HepG2 (cell line): Measurements from ENCODE around the gene IL10RA.

Experiments used
- CBFB ChIP-seq: sonication (generic); formaldehyde crosslinking; IDR thresholded peaks from 2 replicates; pipeline ENCODE4 v1.4.0; 2020; ENCODE audit warnings: missing genetic modification reagents
- KAT7 ChIP-seq: IDR thresholded peaks from 2 replicates; pipeline ENCODE4 v1.6.1; 2018; ENCODE audit warnings: borderline replicate concordance, missing compliant biosample characterization
- MXI1 ChIP-seq: IDR thresholded peaks from 3 replicates; pipeline ENCODE4 v1.6.1; 2012; ENCODE audit warnings: low read depth, low read length, inconsistent platforms, borderline replicate concordance
- POLR2A ChIP-seq, 2 experiments: IDR thresholded peaks; 2 replicates each; pipeline ENCODE4 v1.6.1; 2011; ENCODE audit warnings: low read depth in 2 of 2, low read length in 2 of 2, mild to moderate bottlenecking in 1 of 2, moderate library complexity in 1 of 2; ENCODE audit not compliant: insufficient read depth in 1 of 2
- SALL2 ChIP-seq: sonication (generic); formaldehyde crosslinking; IDR thresholded peaks from 2 replicates; pipeline ENCODE4 v1.8.1; 2023; ENCODE audit warnings: mild to moderate bottlenecking, missing genetic modification reagents, inconsistent platforms
- THYN1 ChIP-seq: sonication (generic); formaldehyde crosslinking; IDR thresholded peaks from 2 replicates; pipeline ENCODE4 v1.8.1; 2023; ENCODE audit warnings: low read depth, mild to moderate bottlenecking, moderate library complexity, missing genetic modification reagents, borderline replicate concordance
- ZNF556 ChIP-seq: sonication (generic); formaldehyde crosslinking; IDR thresholded peaks from 2 replicates; pipeline ENCODE4 v1.4.0; 2020; ENCODE audit warnings: mild to moderate bottlenecking, missing genetic modification reagents, borderline replicate concordance
- ZNF772 ChIP-seq: sonication (generic); formaldehyde crosslinking; IDR thresholded peaks from 2 replicates; pipeline ENCODE4 v1.5.0; 2020; ENCODE audit warnings: mild to moderate bottlenecking, missing genetic modification reagents
- TF ChIP-seq, protein P1 (sequence below), 2 experiments: IDR thresholded peaks; 2 replicates each; pipeline ENCODE4 v1.6.1; 2011 to 2012; ENCODE audit warnings: low read length in 2 of 2, borderline replicate concordance in 1 of 2, low read depth in 1 of 2, mild to moderate bottlenecking in 1 of 2, moderate library complexity in 1 of 2

DNA sequence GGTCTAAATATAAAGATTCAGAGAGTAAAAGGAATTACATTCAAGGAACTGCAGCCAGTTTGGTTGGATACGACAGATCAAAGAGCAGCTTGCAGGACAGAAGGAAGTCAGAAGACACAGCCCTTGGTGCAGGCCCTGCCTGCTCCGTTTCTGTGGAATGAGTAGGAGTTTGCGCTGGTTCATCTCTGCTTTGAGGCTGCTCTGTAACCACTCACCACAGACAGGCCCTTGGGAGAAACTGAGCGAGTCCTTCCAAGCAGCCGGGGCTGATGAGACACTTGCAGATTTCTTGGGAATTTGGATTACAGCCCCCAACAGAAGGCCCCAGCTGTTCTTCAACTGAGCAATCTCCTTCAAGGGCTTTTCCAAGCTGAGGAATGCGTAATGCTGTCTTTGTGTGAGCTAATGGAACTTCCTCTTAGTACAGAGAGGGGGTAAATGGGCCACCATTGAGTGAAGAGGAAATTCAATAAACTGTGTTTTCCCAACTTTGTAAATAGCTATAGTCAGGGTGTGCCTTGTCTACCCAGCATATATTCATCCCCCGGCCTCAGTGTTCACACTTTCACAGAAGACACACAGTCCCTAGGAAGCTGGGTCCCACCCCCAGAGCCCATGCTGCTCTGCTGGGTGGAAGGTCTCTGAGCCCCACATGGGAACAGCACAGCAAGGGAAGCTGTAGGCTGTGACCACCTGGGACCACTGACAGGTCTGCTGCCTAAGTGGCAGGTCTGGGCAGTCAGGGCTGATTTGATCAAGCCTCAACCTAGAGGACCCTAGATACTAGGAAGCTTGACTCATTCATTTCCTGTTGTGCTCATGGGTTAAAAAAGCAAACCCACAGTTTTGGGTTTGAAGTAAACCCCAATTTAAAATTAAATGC lies 16.6 kb downstream of the IL10RA start:
- TF ChIP-seq ZNF772 (CRISPR knock-in tag) = no peak
- TF ChIP-seq, protein P1, sequence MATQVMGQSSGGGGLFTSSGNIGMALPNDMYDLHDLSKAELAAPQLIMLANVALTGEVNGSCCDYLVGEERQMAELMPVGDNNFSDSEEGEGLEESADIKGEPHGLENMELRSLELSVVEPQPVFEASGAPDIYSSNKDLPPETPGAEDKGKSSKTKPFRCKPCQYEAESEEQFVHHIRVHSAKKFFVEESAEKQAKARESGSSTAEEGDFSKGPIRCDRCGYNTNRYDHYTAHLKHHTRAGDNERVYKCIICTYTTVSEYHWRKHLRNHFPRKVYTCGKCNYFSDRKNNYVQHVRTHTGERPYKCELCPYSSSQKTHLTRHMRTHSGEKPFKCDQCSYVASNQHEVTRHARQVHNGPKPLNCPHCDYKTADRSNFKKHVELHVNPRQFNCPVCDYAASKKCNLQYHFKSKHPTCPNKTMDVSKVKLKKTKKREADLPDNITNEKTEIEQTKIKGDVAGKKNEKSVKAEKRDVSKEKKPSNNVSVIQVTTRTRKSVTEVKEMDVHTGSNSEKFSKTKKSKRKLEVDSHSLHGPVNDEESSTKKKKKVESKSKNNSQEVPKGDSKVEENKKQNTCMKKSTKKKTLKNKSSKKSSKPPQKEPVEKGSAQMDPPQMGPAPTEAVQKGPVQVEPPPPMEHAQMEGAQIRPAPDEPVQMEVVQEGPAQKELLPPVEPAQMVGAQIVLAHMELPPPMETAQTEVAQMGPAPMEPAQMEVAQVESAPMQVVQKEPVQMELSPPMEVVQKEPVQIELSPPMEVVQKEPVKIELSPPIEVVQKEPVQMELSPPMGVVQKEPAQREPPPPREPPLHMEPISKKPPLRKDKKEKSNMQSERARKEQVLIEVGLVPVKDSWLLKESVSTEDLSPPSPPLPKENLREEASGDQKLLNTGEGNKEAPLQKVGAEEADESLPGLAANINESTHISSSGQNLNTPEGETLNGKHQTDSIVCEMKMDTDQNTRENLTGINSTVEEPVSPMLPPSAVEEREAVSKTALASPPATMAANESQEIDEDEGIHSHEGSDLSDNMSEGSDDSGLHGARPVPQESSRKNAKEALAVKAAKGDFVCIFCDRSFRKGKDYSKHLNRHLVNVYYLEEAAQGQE (IDR thresholded peaks at IDR 0.05; ENCODE audit: borderline replicate concordance in 1 of 2, low read depth in 1 of 2, low read length in 2 of 2) = no peak
- TF ChIP-seq ZNF556 (CRISPR knock-in tag) = no peak
- no peak for TF ChIP-seq CBFB
- TF ChIP-seq THYN1 (CRISPR knock-in tag) = no peak
- no peak for TF ChIP-seq KAT7
- no peak for TF ChIP-seq SALL2 (CRISPR knock-in tag)
- TF ChIP-seq MXI1 = no peak
- TF ChIP-seq POLR2A (IDR thresholded peaks at IDR 0.05; ENCODE audit: insufficient read depth in 1 of 2, low read depth in 2 of 2, low read length in 2 of 2) = no peak
